Gastroesophageal sphincter (tissue), 3 donors: ENCODE measurements around the gene BEND5.

Experiments used
- POLR2A ChIP-seq, 2 donors: fragments of 450-650 bp; IDR thresholded peaks; one replicate each; pipeline ENCODE4 v1.6.1; 2017; ENCODE audit warnings: antibody characterized with exemption in 2 of 2, mild to moderate bottlenecking in 2 of 2, moderate library complexity in 1 of 2
- POLR2AphosphoS5 ChIP-seq: sonication (generic); formaldehyde crosslinking; IDR thresholded peaks from one replicate; pipeline ENCODE4 v1.6.1; 2017; ENCODE audit warnings: antibody characterized with exemption
- TF ChIP-seq, protein P1 (sequence below), 4 experiments: fragments of 200-600 bp in 2 of 4; fragments of 450-650 bp in 2 of 4; sonication (generic) in 1 of 4; IDR thresholded peaks; one replicate each; pipeline ENCODE4 v1.5.1; 2017 to 2019; ENCODE audit warnings: antibody characterized with exemption in 4 of 4, mild to moderate bottlenecking in 2 of 4, moderate library complexity in 2 of 4

DNA sequence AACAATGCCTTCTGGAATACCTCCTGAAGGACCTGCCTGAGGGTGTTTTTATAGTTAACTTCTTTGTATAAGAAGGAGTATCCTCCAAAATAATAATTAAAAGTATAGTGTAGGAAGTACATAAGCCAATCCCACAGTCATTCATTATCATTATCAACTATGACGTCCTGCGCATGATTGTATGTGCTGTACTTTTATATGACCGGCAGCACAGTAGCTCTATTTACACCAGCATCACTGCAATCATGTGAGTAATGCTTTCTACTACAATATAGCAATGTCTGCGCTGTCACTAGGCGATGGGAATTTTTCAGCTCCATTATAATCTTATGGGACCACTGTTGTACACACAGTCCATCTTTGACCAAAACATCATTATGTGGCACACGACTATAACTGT, 72.0 kb downstream of the BEND5 start:
- TF ChIP-seq, protein P1, sequence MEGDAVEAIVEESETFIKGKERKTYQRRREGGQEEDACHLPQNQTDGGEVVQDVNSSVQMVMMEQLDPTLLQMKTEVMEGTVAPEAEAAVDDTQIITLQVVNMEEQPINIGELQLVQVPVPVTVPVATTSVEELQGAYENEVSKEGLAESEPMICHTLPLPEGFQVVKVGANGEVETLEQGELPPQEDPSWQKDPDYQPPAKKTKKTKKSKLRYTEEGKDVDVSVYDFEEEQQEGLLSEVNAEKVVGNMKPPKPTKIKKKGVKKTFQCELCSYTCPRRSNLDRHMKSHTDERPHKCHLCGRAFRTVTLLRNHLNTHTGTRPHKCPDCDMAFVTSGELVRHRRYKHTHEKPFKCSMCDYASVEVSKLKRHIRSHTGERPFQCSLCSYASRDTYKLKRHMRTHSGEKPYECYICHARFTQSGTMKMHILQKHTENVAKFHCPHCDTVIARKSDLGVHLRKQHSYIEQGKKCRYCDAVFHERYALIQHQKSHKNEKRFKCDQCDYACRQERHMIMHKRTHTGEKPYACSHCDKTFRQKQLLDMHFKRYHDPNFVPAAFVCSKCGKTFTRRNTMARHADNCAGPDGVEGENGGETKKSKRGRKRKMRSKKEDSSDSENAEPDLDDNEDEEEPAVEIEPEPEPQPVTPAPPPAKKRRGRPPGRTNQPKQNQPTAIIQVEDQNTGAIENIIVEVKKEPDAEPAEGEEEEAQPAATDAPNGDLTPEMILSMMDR (IDR thresholded peaks at IDR 0.05), result no peak
- TF ChIP-seq POLR2A (IDR thresholded peaks at IDR 0.05) (no peak), POLR2AphosphoS5 (no peak)
